IMR-90 (cell line): Measurements from ENCODE around the gene ZNF423. TPM values are rescaled to one million over a fixed set of nuclear protein-coding genes. Genes with fewer than 3 reads are reported as not detected.

Source experiments
- ATAC-seq: fragments of 200-7000 bp; cut with Tn5 transposase; 2 replicates; pipeline ENCODE4 v1.9.1; 2020; ENCODE audit warnings: low read depth, mild to moderate bottlenecking, moderate library complexity
- BruUV-seq: library from RNA; stranded (reverse); fragments of 400-500 nt; replicated peaks from 2 replicates; lab custom pipeline; 2021; lab: Mats Ljungman, UMichigan
- CTCF ChIA-PET: fragments of 300-600 bp; formaldehyde crosslinking; extraction: SDS; loops from one replicate; lab custom pipeline; 2021; ENCODE audit warnings: antibody characterized with exemption; lab: Yijun Ruan, JAX
- POLR2A ChIA-PET: fragments of 300-600 bp; sonication (Branson Sonifier 250); formaldehyde crosslinking; loops from one replicate; lab custom pipeline; 2022; ENCODE audit warnings: antibody characterized with exemption; ENCODE audit not compliant: unreplicated experiment; lab: Charles Lee
- DNase-seq: peaks from one replicate; pipeline ENCODE4 v3.0.0; 2013
- H2AFZ ChIP-seq: replicated peaks from 2 replicates; pipeline ENCODE3; 2013; ENCODE audit warnings: low read length, mild to moderate bottlenecking; ENCODE audit not compliant: poor library complexity
- H2AK5ac ChIP-seq: 2 replicates; pipeline ENCODE4 v1.6.1; 2013; ENCODE audit warnings: low read depth, low read length, inconsistent platforms
- H2AK9ac ChIP-seq: replicated peaks from 2 replicates; pipeline ENCODE3; 2013; ENCODE audit warnings: mild to moderate bottlenecking, low read depth, low read length, moderate library complexity; ENCODE audit not compliant: poor library complexity
- H2BK120ac ChIP-seq: 2 replicates; pipeline ENCODE4 v1.6.1; 2013; ENCODE audit warnings: low read depth, low read length, inconsistent platforms
- H2BK15ac ChIP-seq: 3 replicates; pipeline ENCODE4 v1.6.1; 2013; ENCODE audit warnings: low read depth, low read length, inconsistent platforms
- H2BK20ac ChIP-seq: 2 replicates; pipeline ENCODE4 v1.6.1; 2013; ENCODE audit warnings: low read depth, mild to moderate bottlenecking, inconsistent platforms, low read length, moderate library complexity
- H2BK5ac ChIP-seq: 2 replicates; pipeline ENCODE4 v1.6.1; 2013; ENCODE audit warnings: mild to moderate bottlenecking, low read depth, low read length, inconsistent platforms; ENCODE audit not compliant: poor library complexity, severe bottlenecking
- H3K14ac ChIP-seq: replicated peaks from 2 replicates; pipeline ENCODE4 v1.6.1; 2013; ENCODE audit warnings: low read depth, low read length, inconsistent platforms
- H3K18ac ChIP-seq: 2 replicates; pipeline ENCODE4 v1.6.1; 2013; ENCODE audit warnings: low read depth, low read length, control low read depth
- H3K23ac ChIP-seq: 2 replicates; pipeline ENCODE4 v1.6.1; 2013; ENCODE audit warnings: low read depth, low read length, inconsistent platforms
- H3K27ac ChIP-seq: 2 replicates; pipeline ENCODE4 v1.5.1; 2013; ENCODE audit warnings: mild to moderate bottlenecking, control low read depth, low read length; ENCODE audit not compliant: insufficient read depth
- H3K27me3 ChIP-seq: 2 replicates; pipeline ENCODE4 v1.6.1; 2013; ENCODE audit warnings: low read length; ENCODE audit not compliant: control insufficient read depth, insufficient read depth
- H3K36me3 ChIP-seq: 2 replicates; pipeline ENCODE4 v1.6.1; 2013; ENCODE audit warnings: low read length, mixed read lengths; ENCODE audit not compliant: control insufficient read depth, insufficient read depth
- H3K4ac ChIP-seq: 2 replicates; pipeline ENCODE4 v1.6.1; 2013; ENCODE audit warnings: low read depth, low read length, inconsistent platforms
- H3K4me1 ChIP-seq: 2 replicates; pipeline ENCODE4 v1.6.1; 2013; ENCODE audit warnings: low read length, mixed read lengths; ENCODE audit not compliant: control insufficient read depth, insufficient read depth
- H3K4me2 ChIP-seq: 2 replicates; pipeline ENCODE4 v1.6.1; 2013; ENCODE audit warnings: low read depth, mild to moderate bottlenecking, control low read depth, low read length, moderate library complexity
- H3K4me3 ChIP-seq: 2 replicates; pipeline ENCODE4 v1.5.1; 2013; ENCODE audit warnings: low read depth, mild to moderate bottlenecking, control low read depth, low read length, moderate library complexity; ENCODE audit not compliant: insufficient read depth
- H3K56ac ChIP-seq: 2 replicates; pipeline ENCODE4 v1.6.1; 2013; ENCODE audit warnings: low read length, inconsistent platforms; ENCODE audit not compliant: insufficient read depth; ENCODE audit errors: extremely low read depth
- H3K79me1 ChIP-seq, 2 experiments: 2 replicates each; pipeline ENCODE4 v1.6.1; 2013; ENCODE audit warnings: low read length in 2 of 2, inconsistent platforms in 1 of 2, low read depth in 1 of 2
- H3K9ac ChIP-seq: 2 replicates; pipeline ENCODE4 v1.6.1; 2013; ENCODE audit warnings: low read depth, low read length, control low read depth
- H3K9me1 ChIP-seq: 2 replicates; pipeline ENCODE4 v1.6.1; 2013; ENCODE audit warnings: low read length, inconsistent platforms; ENCODE audit not compliant: insufficient read depth
- H3K9me3 ChIP-seq: 2 replicates; pipeline ENCODE4 v1.6.1; 2013; ENCODE audit warnings: low read length; ENCODE audit not compliant: control insufficient read depth, insufficient read depth
- H4K20me1 ChIP-seq: 2 replicates; pipeline ENCODE4 v1.6.1; 2013; ENCODE audit warnings: low read length, inconsistent platforms; ENCODE audit not compliant: insufficient read depth
- H4K5ac ChIP-seq: 2 replicates; pipeline ENCODE4 v1.6.1; 2013; ENCODE audit warnings: mild to moderate bottlenecking, low read depth, low read length, control low read depth
- H4K8ac ChIP-seq, 2 experiments: 2 replicates each; pipeline ENCODE4 v1.6.1; 2013; ENCODE audit warnings: low read depth in 2 of 2, low read length in 2 of 2, control low read depth in 1 of 2, inconsistent platforms in 1 of 2
- H4K91ac ChIP-seq: 2 replicates; pipeline ENCODE4 v1.6.1; 2013; ENCODE audit warnings: low read depth, low read length, inconsistent platforms; ENCODE audit not compliant: insufficient read depth
- BHLHE40 ChIP-seq: fragments of 150-350 bp; IDR thresholded peaks from 2 replicates; pipeline ENCODE4 v1.6.1; 2016; ENCODE audit warnings: mild to moderate bottlenecking, low read depth, low read length
- CEBPB ChIP-seq: IDR thresholded peaks from 2 replicates; pipeline ENCODE4 v1.6.1; 2012; ENCODE audit warnings: low read depth, low read length, improper control_type of control experiment
- CHD1 ChIP-seq: IDR thresholded peaks from 2 replicates; pipeline ENCODE4 v1.6.1; 2012; ENCODE audit warnings: low read depth, low read length, improper control_type of control experiment
- FOS ChIP-seq: fragments of 150-350 bp; IDR thresholded peaks from 2 replicates; pipeline ENCODE4 v1.6.1; 2016; ENCODE audit warnings: low read depth, low read length
- MAFK ChIP-seq: IDR thresholded peaks from 2 replicates; pipeline ENCODE4 v1.6.1; 2012; ENCODE audit warnings: low read depth, low read length, improper control_type of control experiment
- MAZ ChIP-seq: IDR thresholded peaks from 2 replicates; pipeline ENCODE4 v1.6.1; 2012; ENCODE audit warnings: low read depth, mild to moderate bottlenecking, low read length, improper control_type of control experiment, moderate library complexity, borderline replicate concordance
- RFX5 ChIP-seq: IDR thresholded peaks from 2 replicates; pipeline ENCODE4 v1.8.0; 2012; ENCODE audit warnings: low read depth, mild to moderate bottlenecking, low read length, moderate library complexity
- SMC3 ChIP-seq: fragments of 150-350 bp; IDR thresholded peaks from 2 replicates; pipeline ENCODE4 v1.6.1; 2016; ENCODE audit warnings: low read depth, mild to moderate bottlenecking, antibody characterized with exemption, low read length, moderate library complexity
- WGBS, 2 experiments: methylation state at CpG; one replicate each; pipeline versions ENCODE4 v1.1.5 to v1.1.7; 2013; ENCODE audit warnings: missing lambda C conversion rate in 2 of 2; ENCODE audit not compliant: insufficient read length in 1 of 2; ENCODE audit errors: extremely low coverage in 2 of 2; 5-methylcytosine and 5-hydroxymethylcytosine counted together
- dilution Hi-C: fragments of 300-500 bp; cut with HindIII; formaldehyde crosslinking; loops from one replicate; pipeline ENCODE4 v1.14.3; 2018; ENCODE audit warnings: low sequenced_read_pairs; ENCODE audit not compliant: unreplicated experiment
- in situ Hi-C: fragments of 300-500 bp; cut with MboI; formaldehyde crosslinking; loops from 3 replicates; pipeline ENCODE4 v1.14.3; 2019; ENCODE audit warnings: low sequenced_read_pairs, inconsistent platforms, mixed read lengths
- intact Hi-C: fragments of 100-400 bp; cut with micrococcal nuclease; formaldehyde crosslinking; loops from 2 replicates; pipeline ENCODE4 v1.10.0; 2022
- polyA plus RNA-seq, 3 experiments: library from polyadenylated mRNA; depleted of rRNA; stranded (reverse); fragments of >200 nt; gene quantifications; 2 replicates each; pipeline ENCODE4 v1.2.3, GENCODE V29; 2012; ENCODE audit warnings: low replicate concordance in 1 of 3
- total RNA-seq: library from RNA; depleted of rRNA; stranded (reverse); fragments of >200 nt; gene quantifications from 2 replicates; pipeline ENCODE4 v1.2.3, GENCODE V29; 2012
- TF ChIP-seq, protein P1 (sequence below): fragments of 150-350 bp; IDR thresholded peaks from 2 replicates; pipeline ENCODE4 v1.6.1; 2016; ENCODE audit warnings: low read depth, mild to moderate bottlenecking, low read length, moderate library complexity, borderline replicate concordance
- TF ChIP-seq, protein P2 (sequence below): conservative IDR thresholded peaks from 2 replicates; pipeline ENCODE4 v1.5.1; 2012; ENCODE audit warnings: mild to moderate bottlenecking, low read depth, low read length, improper control_type of control experiment
- TF ChIP-seq, protein P3 (sequence below): fragments of 150-350 bp; IDR thresholded peaks from 2 replicates; pipeline ENCODE4 v1.6.1; 2017; ENCODE audit warnings: mild to moderate bottlenecking, antibody characterized with exemption, low read length, low read depth

ZNF423 gene
- total and polyA plus RNA-seq, 2 of the 4 experiments (the other 2 are of a cell fraction), result under 0.01 to 0.10 TPM

DNA sequence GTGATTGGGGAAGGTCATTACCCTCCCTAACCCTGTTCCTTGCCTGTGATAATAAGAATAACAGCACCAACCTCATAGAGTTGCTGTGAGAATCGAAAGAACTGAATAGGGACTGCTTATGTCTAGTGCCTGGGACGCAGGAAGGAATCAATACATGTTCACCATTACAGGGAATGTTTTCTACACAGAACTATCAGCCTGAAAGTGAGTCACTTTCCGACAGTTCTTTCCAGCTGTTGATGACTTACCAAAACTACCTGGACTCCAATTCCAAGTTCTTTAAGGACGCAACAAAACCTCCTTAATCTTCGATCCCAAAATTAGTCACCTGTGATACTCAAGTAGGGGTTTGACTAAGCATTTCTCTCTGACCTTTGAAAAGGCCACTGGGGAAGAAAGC lies 29.4 kb downstream of the ZNF423 start:
- H3K56ac ChIP-seq, result no peak overlapping the region
- H4K20me1 ChIP-seq, result no peaks in the 10 kb centered on the region
- H2BK15ac ChIP-seq, result no peak overlapping the region
- no peaks in the 10 kb centered on the region for H3K9me1 ChIP-seq
- no peak overlapping the region for H3K23ac ChIP-seq
- no CpG with 5 or more reads among the region's 5 CpGs for WGBS, 2 experiments
- dilution Hi-C loops (no loop called here), in situ Hi-C loops (no loop called here), intact Hi-C loops (no loop called here)
- ChIA-PET POLR2A (no interaction called here), CTCF (no interaction called here)
- H3K27me3 ChIP-seq, result peaks cover 10% of the 10 kb centered on the region; the same call in 1 of the 2 replicates
- no peaks in the 10 kb centered on the region for H3K9me3 ChIP-seq
- no peak overlapping the region for H2BK5ac ChIP-seq
- H3K18ac ChIP-seq, result no peak overlapping the region
- H4K91ac ChIP-seq, result no peak overlapping the region
- no peak overlapping the region for H2AFZ ChIP-seq
- H3K4me2 ChIP-seq, result no peak overlapping the region
- TF ChIP-seq, protein P1, sequence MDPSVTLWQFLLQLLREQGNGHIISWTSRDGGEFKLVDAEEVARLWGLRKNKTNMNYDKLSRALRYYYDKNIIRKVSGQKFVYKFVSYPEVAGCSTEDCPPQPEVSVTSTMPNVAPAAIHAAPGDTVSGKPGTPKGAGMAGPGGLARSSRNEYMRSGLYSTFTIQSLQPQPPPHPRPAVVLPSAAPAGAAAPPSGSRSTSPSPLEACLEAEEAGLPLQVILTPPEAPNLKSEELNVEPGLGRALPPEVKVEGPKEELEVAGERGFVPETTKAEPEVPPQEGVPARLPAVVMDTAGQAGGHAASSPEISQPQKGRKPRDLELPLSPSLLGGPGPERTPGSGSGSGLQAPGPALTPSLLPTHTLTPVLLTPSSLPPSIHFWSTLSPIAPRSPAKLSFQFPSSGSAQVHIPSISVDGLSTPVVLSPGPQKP, result no peak
- TF ChIP-seq, protein P2, sequence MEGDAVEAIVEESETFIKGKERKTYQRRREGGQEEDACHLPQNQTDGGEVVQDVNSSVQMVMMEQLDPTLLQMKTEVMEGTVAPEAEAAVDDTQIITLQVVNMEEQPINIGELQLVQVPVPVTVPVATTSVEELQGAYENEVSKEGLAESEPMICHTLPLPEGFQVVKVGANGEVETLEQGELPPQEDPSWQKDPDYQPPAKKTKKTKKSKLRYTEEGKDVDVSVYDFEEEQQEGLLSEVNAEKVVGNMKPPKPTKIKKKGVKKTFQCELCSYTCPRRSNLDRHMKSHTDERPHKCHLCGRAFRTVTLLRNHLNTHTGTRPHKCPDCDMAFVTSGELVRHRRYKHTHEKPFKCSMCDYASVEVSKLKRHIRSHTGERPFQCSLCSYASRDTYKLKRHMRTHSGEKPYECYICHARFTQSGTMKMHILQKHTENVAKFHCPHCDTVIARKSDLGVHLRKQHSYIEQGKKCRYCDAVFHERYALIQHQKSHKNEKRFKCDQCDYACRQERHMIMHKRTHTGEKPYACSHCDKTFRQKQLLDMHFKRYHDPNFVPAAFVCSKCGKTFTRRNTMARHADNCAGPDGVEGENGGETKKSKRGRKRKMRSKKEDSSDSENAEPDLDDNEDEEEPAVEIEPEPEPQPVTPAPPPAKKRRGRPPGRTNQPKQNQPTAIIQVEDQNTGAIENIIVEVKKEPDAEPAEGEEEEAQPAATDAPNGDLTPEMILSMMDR, result no peak
- TF ChIP-seq RFX5 (no peak), MAZ (no peak), CEBPB (no peak), MAFK (no peak), SMC3 (no peak), FOS (no peak), BHLHE40 (no peak), CHD1 (no peak)
- TF ChIP-seq, protein P3, sequence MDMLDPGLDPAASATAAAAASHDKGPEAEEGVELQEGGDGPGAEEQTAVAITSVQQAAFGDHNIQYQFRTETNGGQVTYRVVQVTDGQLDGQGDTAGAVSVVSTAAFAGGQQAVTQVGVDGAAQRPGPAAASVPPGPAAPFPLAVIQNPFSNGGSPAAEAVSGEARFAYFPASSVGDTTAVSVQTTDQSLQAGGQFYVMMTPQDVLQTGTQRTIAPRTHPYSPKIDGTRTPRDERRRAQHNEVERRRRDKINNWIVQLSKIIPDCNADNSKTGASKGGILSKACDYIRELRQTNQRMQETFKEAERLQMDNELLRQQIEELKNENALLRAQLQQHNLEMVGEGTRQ, result no peak
- H4K5ac ChIP-seq, result no peak overlapping the region
- ATAC-seq (no peak), DNase-seq (no peak)
- no peak overlapping the region for H3K14ac ChIP-seq
- H3K4me3 ChIP-seq, result no peak overlapping the region
- H3K79me1 ChIP-seq, result no peaks in the 10 kb centered on the region
- H2BK20ac ChIP-seq, result no peak overlapping the region
- no peaks in the 10 kb centered on the region for H3K4me1 ChIP-seq
- H2AK5ac ChIP-seq, result no peak overlapping the region
- H3K9ac ChIP-seq, result no peak overlapping the region
- no peaks in the 10 kb centered on the region for H3K36me3 ChIP-seq
- H2AK9ac ChIP-seq, result no peak overlapping the region
- H3K4ac ChIP-seq, result no peak overlapping the region
- H4K8ac ChIP-seq, result no peak overlapping the region
- BruUV-seq, result no TSS peak
- no peak overlapping the region for H2BK120ac ChIP-seq
- H3K27ac ChIP-seq, result no peak overlapping the region
